Omental fat pad (tissue), 4 donors: ENCODE data around the gene CPSF2. TPM values are rescaled to one million over a fixed set of nuclear protein-coding genes. Genes with fewer than 3 reads are reported as not detected.
A peak's percentile ranks its signal among the peaks of the same experiment; 100 is the strongest.

Source experiments
- ATAC-seq: fragments of 150-250 bp; one replicate; pipeline ENCODE4 v1.9.1; 2016; ENCODE audit warnings: mild to moderate bottlenecking, moderate library complexity; ENCODE audit not compliant: low FRiP score
- DNase-seq: peaks from one replicate; pipeline ENCODE4 v3.0.0-alpha.2; 2019; ENCODE audit warnings: low spot score
- CTCF ChIP-seq, 3 donors: fragments of 450-650 bp; IDR thresholded peaks; one replicate each; pipeline ENCODE4 v1.5.1; 2016 to 2017; ENCODE audit warnings: antibody characterized with exemption in 3 of 3, mild to moderate bottlenecking in 3 of 3, moderate library complexity in 2 of 3
- total RNA-seq, 4 donors: library from RNA; depleted of rRNA; stranded (reverse); fragments of >200 nt; gene quantifications; one replicate each; pipeline ENCODE4 v1.1.0, GENCODE V29; 2016

Gene CPSF2
- total RNA-seq: 10 to 100 TPM; 30.1 to 33.4 (median 30.3) TPM

GRCh38 chr14:92121670-92122350, at the start of gene CPSF2, which contains the start of gene NDUFB1:
Gene CPSF2 (plus strand): TSS chr14:92121969. CDS start chr14:92130985, 9,016 bp downstream.
Gene NDUFB1 (minus strand): TSS chr14:92121706. CDS start chr14:92117637, 4,069 bp downstream.
- peak; percentile 92 for ATAC-seq
- TF ChIP-seq CTCF (IDR thresholded peaks at IDR 0.05): no peak
- DNase-seq: no peak

- DNase-seq (no peak), ATAC-seq (no peak)
- no peak for TF ChIP-seq CTCF (IDR thresholded peaks at IDR 0.05)
Measured at GRCh38 chr14:92074555-92074954, 47.2 kb upstream of the CPSF2 start.

GRCh38 chr14:92088494-92088893, 33.3 kb upstream of the CPSF2 start:
- no peak for ATAC-seq
- TF ChIP-seq CTCF (IDR thresholded peaks at IDR 0.05): no peak
- DNase-seq: no peak

- ATAC-seq: no peak
- no peak for TF ChIP-seq CTCF (IDR thresholded peaks at IDR 0.05)
- DNase-seq: no peak
Measured at GRCh38 chr14:92093320-92093719, 28.4 kb upstream of the CPSF2 start.

GRCh38 chr14:92099802-92100201, 22.0 kb upstream of the CPSF2 start:
- DNase-seq: no peak
- TF ChIP-seq CTCF (IDR thresholded peaks at IDR 0.05): no peak
- ATAC-seq: no peak

GRCh38 chr14:92103363-92103989, 18.3 kb upstream of the CPSF2 start:
- DNase-seq (no peak), ATAC-seq (no peak)
- no peak for TF ChIP-seq CTCF (IDR thresholded peaks at IDR 0.05)
